Large intestine (tissue), 3 donors: ENCODE results near the gene CUX1. TPM values are rescaled to one million over a fixed set of nuclear protein-coding genes. Genes with fewer than 3 reads are reported as not detected.
"Not testable (repeated sequence)": the region's sequence is repeated elsewhere in the genome, so short reads cannot be mapped to it uniquely, and the experiment has no call there.

Experiments
- DNase-seq, 2 donors: peaks; one replicate each; pipeline versions ENCODE4 v3.0.0 to v3.0.0-alpha.2; 2013
- H3K27ac ChIP-seq: one replicate; pipeline ENCODE4 v1.5.1; 2013; ENCODE audit warnings: low read length
- H3K27me3 ChIP-seq: 2 replicates; pipeline ENCODE4 v1.6.1; 2013; ENCODE audit warnings: low read length; ENCODE audit not compliant: control insufficient read depth, insufficient read depth
- H3K36me3 ChIP-seq: 2 replicates; pipeline ENCODE4 v1.6.1; 2013; ENCODE audit warnings: low read length; ENCODE audit not compliant: control insufficient read depth, insufficient read depth
- H3K4me1 ChIP-seq: one replicate; pipeline ENCODE4 v1.6.1; 2013; ENCODE audit warnings: low read length; ENCODE audit not compliant: control insufficient read depth, insufficient read depth
- H3K4me3 ChIP-seq: one replicate; pipeline ENCODE4 v1.5.1; 2013; ENCODE audit warnings: low read length
- H3K9me3 ChIP-seq: one replicate; pipeline ENCODE4 v1.6.1; 2013; ENCODE audit warnings: mild to moderate bottlenecking, low read depth, low read length, moderate library complexity; ENCODE audit not compliant: control insufficient read depth
- WGBS: methylation state at CpG from one replicate; pipeline ENCODE4 v1.1.5; 2013; ENCODE audit warnings: low lambda C conversion rate; ENCODE audit not compliant: insufficient coverage; 5-methylcytosine and 5-hydroxymethylcytosine counted together
- polyA plus RNA-seq: library from polyadenylated mRNA; unstranded; fragments of 120-200 nt; gene quantifications from one replicate; pipeline ENCODE4 v1.2.1, GENCODE V29; 2013

CUX1 gene
- polyA plus RNA-seq, 1 donor = 72.9 TPM

DNA sequence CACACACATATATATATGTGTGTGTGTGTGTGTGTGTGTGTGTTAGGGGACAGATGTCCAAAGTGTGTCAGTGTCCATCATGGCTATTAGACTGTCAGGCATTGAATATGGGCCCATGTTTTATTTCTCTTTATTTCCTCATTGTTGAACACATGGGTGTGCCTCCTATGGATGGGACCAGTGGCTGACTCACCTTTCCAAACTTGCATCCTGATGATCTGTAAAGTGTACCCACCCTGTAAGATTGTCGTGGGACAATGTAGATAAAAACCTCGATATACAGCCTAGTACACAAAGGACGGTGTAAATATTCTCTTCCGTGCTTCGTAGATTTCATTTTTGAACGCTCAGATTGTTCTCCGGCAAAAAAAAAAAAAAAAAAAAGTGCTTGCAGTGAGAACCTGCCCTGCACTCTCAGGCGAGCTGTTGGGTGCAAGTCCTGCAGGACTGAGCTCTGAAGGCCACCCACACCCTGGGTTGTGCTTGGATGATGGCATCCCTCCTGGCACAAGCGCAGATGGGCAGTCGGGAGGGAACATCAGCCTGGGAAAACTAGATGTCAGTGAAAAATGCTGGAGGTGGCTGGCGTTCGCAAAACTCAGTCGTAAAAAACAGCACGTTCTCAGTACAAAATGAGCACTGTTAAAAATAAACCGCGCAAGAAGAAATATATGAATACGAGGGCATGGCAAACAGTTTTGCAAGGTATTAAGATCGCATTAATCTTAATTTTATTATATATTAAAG, 166.9 kb downstream of the CUX1 start:
- peaks cover 4% of the 10 kb centered on the region for H3K36me3 ChIP-seq
- H3K27me3 ChIP-seq = no peaks in the 10 kb centered on the region
- no peak overlapping the region for H3K4me3 ChIP-seq
- H3K4me1 ChIP-seq = no peaks in the 10 kb centered on the region
- no peak overlapping the region for H3K27ac ChIP-seq
- DNase-seq = no peak
- WGBS = 98% methylated on average over 13 of the region's 18 CpGs
- no peaks in the 10 kb centered on the region for H3K9me3 ChIP-seq

DNA sequence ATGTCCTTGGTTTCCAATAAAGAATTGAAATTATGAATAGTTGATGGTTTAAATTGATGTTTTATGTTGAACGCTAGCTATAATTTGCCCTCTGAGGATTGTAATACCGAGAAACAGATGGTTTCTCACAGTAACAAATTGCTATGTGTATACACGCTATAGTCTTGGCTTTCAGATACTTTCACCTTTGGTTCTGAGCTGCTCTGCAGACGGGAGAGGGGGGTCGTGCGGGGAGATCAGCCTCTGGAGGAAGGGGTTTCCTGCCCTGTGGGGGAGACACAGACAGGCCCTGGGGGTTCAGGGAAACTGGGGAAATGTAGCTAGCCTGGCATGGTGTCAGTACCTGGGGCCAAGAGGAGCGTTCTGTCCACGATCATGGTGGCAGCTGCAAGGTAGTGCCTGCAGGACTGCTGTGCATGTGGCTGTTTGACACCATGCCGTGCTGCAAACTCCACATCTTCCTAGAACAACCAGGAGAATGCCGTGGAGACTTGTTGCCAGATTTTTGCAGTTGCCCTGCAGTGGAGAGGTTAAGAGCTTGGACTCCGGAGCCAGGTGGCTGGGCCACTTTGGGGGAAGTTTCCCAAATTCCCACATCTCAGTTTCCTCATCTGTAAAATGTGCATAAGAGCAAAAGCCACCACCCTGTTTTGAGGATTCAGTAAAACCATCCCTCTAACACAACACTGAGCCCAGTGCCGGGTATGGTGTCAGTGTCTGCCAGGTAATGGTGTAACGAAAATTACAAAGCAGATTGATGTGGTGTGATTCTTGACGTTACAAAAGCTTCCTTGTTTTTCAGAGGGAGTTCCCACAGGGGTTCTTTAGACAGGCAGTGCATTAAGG, 167.9 kb downstream of the CUX1 start:
- no peak overlapping the region for H3K4me3 ChIP-seq
- H3K36me3 ChIP-seq = peaks cover 10% of the 10 kb centered on the region
- DNase-seq = no peak
- no peaks in the 10 kb centered on the region for H3K9me3 ChIP-seq
- WGBS = 100% methylated on average over 1 of the region's 14 CpGs
- H3K4me1 ChIP-seq = no peaks in the 10 kb centered on the region
- H3K27me3 ChIP-seq = no peaks in the 10 kb centered on the region
- H3K27ac ChIP-seq = no peak overlapping the region

DNA sequence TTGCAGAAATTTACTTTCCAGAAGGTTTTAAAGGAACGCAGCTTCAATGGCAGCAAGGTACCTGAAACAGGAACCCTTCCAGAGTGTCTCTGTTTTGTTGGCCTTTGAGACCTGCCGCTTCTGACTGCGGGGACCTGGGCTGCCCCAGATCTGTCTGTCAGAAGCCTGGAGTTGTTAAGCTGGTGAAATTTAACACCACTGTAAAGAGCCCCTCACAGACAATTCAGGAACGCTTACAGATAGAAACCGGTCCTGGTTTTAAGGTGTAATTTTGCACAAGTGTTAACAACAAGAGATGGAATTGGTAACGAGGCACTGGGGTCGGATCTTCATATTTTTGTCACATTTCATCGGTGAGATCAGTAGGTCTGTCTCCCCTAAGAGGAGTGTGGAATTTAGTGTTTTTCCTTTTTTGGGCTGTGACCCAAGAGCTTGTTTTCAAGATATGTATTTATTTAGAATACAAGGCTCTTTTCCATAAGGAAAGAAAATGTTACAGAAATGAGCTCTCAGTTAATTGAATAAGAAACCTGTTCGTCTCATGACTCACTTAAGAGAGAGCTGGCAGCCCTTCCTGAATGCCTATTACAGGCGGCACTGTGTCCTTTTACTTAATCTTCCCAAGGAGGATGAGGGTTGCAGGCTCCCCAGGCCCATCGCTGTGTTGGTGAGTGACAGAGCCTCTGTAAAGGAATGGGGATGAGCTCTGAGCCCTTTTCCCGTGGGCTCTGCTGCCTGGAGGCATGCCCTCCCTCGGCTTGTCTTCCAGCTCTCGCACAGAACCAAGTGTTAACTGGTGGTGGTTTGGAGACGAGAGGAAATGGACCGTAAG, 168.7 kb downstream of the CUX1 start:
- Histone ChIP-seq H3K27me3 (no peaks in the 10 kb centered on the region), H3K27ac (no peak overlapping the region), H3K4me1 (no peaks in the 10 kb centered on the region), H3K4me3 (no peak overlapping the region), H3K9me3 (no peaks in the 10 kb centered on the region), H3K36me3 (peaks cover 13% of the 10 kb centered on the region)
- no peak for DNase-seq
- WGBS = 90% methylated on average over 2 of the region's 16 CpGs

DNA sequence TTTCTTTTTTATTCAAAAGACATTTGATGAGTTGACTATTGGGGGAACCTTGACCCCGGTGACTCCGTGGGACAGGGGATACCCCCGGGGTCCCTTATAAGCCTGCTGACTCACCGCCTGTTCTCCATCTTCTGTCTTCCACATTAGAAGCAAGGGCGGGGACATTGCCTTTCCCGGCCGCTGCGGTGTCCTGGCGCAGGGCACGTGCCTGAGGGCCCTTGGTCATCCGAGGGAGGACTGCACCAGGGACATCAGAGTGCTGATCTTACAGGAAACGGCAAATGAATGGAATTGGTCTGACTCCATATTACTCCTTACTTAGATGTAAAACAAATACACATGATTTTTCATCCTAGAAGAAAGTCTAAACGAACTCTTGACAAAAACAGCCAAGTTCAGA, 170.1 kb downstream of the CUX1 start:
- H3K9me3 ChIP-seq = no peaks in the 10 kb centered on the region
- no peak overlapping the region for H3K4me3 ChIP-seq
- no peak for DNase-seq
- no peaks in the 10 kb centered on the region for H3K4me1 ChIP-seq
- H3K27me3 ChIP-seq = no peaks in the 10 kb centered on the region
- WGBS = 100% methylated on average over 2 of the region's 13 CpGs
- H3K27ac ChIP-seq = no peak overlapping the region
- peaks cover 13% of the 10 kb centered on the region for H3K36me3 ChIP-seq

DNA sequence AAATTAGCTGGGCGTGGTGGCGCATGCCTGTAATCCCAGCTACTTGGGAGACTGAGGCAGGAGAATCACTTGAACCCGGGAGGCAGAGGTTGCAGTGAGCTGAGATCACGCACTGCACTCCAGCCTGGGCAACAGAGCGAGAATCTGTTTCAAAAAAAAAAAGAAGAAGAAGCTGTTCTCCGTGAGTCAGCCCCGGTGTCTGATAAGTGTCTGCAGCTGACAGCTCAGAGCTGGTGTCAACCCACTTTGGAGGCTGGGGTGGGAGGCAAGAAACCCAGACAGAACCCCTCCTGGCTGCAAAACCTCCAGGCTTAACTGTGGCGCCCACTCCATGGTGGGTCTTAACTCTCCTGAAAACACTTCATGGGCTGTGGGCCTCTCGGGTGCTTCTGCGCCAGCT, 170.6 kb downstream of the CUX1 start:
- not testable (repeated sequence) for H3K9me3 ChIP-seq, H3K4me1 ChIP-seq, H3K4me3 ChIP-seq, H3K27ac ChIP-seq, DNase-seq, H3K27me3 ChIP-seq
- H3K36me3 ChIP-seq = peaks cover 13% of the 10 kb centered on the region
- no CpG with 5 or more reads among the region's 10 CpGs for WGBS

DNA sequence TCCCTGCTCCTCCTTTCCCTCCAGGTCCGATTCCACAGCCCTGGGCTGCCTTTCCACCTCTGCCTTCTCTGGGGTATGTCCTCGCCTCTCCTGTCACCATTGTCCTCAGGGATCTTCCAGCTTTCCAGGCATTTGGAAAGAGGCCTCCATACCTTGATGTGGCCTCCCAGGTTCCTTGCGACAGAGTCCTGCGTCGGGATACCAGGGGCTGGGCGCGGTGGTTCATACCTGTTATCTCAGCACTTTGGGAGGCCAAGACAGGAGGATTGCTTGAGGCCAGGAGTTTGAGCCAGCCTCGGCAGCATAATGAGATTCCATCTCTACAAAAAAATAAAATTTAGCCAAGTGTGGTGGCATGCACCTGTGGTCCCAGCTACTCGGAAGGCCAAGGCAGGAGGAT, 171.1 kb downstream of the CUX1 start:
- H3K36me3 ChIP-seq = peaks cover 13% of the 10 kb centered on the region
- no peak overlapping the region for H3K4me3 ChIP-seq
- H3K27ac ChIP-seq = no peak overlapping the region
- DNase-seq = no peak
- no CpG with 5 or more reads among the region's 9 CpGs for WGBS
- H3K27me3 ChIP-seq = no peaks in the 10 kb centered on the region
- no peaks in the 10 kb centered on the region for H3K9me3 ChIP-seq
- no peaks in the 10 kb centered on the region for H3K4me1 ChIP-seq

DNA sequence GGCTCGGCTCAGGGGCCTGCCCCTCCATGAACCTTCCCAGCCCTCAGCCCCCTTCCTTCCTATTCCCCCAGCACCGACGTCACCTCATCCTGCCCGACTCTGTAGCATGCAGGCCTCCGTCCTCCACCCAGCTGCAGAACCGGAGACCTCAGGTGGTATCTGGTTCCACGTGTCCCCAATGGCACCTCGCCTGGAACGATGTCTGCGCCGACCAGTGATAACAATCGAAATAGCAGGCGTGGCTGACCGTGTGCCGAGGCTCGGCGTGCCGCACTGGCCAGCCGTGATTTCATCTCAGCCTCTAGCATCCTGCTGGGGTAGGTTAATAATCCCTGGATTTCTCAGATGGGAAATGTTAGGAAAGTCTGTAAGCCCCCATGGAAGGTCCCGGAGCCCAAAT, 171.7 kb downstream of the CUX1 start:
- Histone ChIP-seq H3K4me1 (no peaks in the 10 kb centered on the region), H3K27me3 (no peaks in the 10 kb centered on the region), H3K36me3 (peaks cover 13% of the 10 kb centered on the region), H3K27ac (no peak overlapping the region), H3K4me3 (no peak overlapping the region), H3K9me3 (no peaks in the 10 kb centered on the region)
- no peak for DNase-seq
- no CpG with 5 or more reads among the region's 20 CpGs for WGBS

DNA sequence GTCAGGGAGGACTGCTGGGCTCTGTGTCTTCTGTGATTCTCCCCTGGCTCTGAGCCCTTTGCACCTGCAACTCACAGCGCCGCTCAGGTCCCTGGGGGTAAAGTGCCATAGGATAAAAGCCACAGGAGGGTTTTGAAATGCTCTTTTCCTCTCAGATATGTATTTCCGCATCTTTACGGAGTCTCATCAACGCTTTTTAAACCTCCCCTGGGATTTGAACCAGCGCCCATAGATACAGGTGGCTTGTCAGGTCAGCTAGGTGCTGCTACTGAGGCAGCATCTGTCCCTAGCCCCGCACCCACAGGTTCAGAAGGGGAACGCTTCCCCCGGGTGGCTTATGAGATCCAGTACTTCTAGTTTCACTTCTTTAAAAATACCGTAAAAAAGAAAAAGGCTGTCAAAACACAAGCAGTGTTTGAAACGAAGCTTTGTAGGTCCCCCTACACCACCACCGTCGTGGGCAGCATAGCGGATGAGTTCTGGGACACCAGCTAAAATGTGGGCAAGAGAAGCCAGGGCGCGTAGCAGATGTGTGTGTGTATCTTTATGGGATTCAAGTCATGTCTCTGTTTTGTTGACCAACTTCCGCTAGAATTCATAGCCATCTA, 173.5 kb downstream of the CUX1 start:
- Histone ChIP-seq H3K4me1 (no peaks in the 10 kb centered on the region), H3K36me3 (peaks cover 13% of the 10 kb centered on the region), H3K27ac (no peak overlapping the region), H3K27me3 (no peaks in the 10 kb centered on the region), H3K9me3 (no peaks in the 10 kb centered on the region), H3K4me3 (no peak overlapping the region)
- WGBS = no CpG with 5 or more reads among the region's 17 CpGs
- no peak for DNase-seq

DNA sequence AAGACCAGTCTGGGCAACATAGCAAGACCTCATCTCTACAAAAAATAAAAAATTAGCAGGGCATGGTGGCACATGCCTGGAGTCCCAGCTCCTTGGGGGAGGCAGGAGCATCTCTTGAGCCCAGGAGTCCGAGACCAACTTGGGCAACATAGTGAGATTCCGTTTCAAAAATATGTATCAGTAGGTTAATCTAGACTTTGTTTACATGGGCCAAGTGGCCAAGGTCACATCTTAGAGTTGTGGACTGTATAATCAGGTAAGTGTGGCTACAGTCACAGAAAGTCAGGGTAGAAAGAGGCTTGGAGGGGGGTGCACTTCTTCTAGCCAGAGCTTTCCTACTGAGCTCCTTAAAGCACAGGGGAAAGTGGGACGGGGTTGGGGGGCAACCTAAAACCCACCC, 174.4 kb downstream of the CUX1 start:
- H3K36me3 ChIP-seq = peaks cover 13% of the 10 kb centered on the region
- no CpG with 5 or more reads among the region's 3 CpGs for WGBS
- DNase-seq = no peak
- H3K4me3 ChIP-seq = no peak overlapping the region
- no peaks in the 10 kb centered on the region for H3K9me3 ChIP-seq
- H3K27me3 ChIP-seq = no peaks in the 10 kb centered on the region
- H3K4me1 ChIP-seq = no peaks in the 10 kb centered on the region
- H3K27ac ChIP-seq = no peak overlapping the region

DNA sequence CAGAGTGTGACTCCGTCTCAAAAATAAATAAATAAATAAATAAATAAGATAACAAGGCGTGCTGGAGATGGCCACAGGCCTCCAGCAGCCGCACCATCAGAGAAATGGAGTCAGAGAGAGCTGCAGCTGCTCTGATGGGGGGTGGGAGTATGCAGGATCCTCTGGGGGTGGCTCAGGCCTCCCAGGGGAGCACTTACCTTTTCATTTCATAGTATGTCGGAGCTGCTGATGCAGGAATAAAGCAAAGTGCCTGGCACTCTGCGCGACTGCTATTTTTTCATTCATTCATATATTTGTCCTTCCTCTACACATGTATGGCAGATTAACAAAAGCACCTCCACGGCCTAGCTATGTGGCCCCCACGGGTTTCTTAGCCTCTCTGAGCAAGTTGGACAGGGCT, 175.9 kb downstream of the CUX1 start:
- WGBS = no CpG with 5 or more reads among the region's 8 CpGs
- no peak for DNase-seq
- no peaks in the 10 kb centered on the region for H3K4me1 ChIP-seq
- no peaks in the 10 kb centered on the region for H3K27me3 ChIP-seq
- H3K9me3 ChIP-seq = no peaks in the 10 kb centered on the region
- peaks cover 13% of the 10 kb centered on the region for H3K36me3 ChIP-seq
- no peak overlapping the region for H3K4me3 ChIP-seq
- H3K27ac ChIP-seq = no peak overlapping the region
